GM15510 (cell line): Measurements from ENCODE around the gene ISG20.

Experiments used
- POLR2A ChIP-seq: IDR thresholded peaks from 3 replicates; pipeline ENCODE4 v1.6.1; 2011; ENCODE audit warnings: borderline replicate concordance; ENCODE audit not compliant: insufficient read length; ENCODE audit errors: extremely low read depth

Gene ISG20

GRCh38 chr15:88613074-88613944 is 25.5 kb upstream of the ISG20 start:
- no peak for TF ChIP-seq POLR2A

DNA sequence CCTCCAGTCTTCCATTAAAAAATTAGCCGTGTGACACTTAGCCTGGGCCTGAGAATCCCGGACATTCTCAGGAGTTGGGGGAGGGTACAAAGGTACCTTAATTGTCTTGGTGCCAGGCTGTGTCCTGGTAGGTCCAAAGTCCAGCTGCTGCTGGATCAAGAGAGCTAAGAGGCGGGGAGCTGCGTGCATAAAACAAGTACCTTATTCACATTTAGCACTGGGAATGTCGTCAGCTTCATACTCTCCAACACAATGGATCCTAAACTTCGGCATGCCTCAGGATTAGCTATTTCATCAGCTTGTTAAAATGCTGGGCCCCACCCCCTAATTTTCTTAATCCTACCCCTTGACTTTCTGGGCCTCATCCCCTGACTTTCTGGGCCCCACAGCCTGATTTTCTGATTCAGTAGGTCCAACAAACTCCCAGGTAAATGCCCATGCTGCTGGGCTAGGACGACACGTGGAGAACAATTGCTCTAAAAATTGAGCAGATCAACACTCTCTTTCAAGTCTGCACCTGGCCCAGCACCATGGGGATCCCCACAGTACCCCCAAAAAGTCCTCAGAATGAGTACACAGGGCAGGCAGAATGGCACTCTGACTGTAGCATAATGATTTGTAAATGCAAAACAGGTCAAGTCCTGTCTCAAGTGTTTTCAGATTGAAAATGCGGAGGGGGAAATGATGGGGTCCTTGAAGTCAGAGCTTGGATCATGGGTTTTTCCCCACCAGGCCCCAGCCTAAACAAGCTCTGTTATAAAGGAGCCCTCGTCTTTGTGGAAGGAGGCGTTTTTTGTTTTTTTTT is 23.3 kb upstream of the ISG20 start:
- no peak for TF ChIP-seq POLR2A

DNA sequence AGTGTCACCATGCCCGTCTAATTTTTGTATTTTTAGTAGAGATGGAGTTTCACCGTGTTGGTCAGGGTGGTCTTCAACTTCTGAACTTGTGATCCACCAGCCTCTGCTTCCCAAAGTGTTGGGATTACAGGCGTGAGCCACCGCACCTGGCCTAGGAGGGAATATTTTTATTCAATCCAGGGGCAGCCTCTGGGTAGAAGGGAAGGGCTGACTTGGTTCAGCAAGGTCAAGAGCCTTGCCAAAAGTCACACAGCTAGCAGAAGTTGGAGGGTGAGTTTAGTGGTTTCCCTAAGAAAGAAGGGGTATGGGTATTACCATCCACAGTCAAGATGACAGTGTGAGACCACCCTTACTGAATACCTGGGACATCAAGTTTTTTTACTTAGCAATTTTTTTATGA is 22.6 kb upstream of the ISG20 start:
- no peak for TF ChIP-seq POLR2A

DNA sequence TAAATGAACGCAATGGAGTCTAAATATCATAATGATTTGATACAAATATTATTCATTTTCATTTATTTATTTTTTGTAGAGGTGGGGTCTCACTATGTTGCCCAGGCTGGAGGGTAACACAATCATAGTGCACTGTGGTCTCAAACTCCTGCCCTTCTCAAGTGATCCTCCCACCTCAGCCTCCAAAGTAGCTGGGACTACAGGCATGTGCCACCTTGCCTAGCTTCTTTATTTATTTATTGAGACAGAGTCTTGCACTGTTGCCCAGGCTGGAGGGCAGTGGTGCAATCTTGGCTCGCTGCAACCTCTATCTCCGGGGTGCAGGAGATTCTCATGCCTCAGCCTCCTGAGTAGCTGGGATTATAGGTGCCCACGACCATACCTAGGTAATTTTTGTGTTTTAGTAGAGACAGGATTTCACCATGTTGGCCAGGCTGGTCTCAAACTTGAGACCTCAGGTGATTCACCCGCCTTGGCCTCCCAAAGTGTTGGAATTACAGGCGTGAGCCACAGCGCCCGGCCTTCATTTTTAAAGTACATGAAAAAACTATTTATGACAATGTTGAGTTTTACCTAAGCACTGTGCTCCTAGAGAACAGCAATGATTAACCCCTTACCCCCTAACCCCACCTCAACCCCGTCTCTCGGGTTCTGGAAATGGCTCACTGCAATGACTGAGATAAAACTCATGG is 21.6 kb upstream of the ISG20 start:
- no peak for TF ChIP-seq POLR2A

GRCh38 chr15:88617790-88618189 is 21.0 kb upstream of the ISG20 start:
- TF ChIP-seq POLR2A, result no peak

- no peak for TF ChIP-seq POLR2A
These were observed 20.1 kb upstream of the ISG20 start for GRCh38 chr15:88618686-88619085.

DNA sequence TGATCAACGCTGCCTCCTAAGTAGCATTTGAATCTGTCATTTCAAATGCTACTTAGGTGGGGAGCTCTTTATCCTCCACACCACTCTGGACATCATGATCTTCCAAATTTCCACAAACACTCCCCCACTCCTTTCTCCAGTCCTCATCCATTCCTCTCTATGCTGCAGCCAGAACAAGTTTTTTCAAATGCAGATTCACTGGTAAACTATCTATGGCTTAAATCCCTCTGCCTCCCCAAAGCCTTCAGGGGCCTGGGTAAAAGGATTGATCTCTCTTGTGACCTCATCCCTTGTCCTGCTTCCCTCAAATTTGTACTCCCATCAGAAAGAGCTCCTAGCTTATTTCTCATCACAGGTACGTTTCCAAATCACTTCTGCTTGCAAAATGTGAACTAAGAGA is 19.0 kb upstream of the ISG20 start:
- no peak for TF ChIP-seq POLR2A

DNA sequence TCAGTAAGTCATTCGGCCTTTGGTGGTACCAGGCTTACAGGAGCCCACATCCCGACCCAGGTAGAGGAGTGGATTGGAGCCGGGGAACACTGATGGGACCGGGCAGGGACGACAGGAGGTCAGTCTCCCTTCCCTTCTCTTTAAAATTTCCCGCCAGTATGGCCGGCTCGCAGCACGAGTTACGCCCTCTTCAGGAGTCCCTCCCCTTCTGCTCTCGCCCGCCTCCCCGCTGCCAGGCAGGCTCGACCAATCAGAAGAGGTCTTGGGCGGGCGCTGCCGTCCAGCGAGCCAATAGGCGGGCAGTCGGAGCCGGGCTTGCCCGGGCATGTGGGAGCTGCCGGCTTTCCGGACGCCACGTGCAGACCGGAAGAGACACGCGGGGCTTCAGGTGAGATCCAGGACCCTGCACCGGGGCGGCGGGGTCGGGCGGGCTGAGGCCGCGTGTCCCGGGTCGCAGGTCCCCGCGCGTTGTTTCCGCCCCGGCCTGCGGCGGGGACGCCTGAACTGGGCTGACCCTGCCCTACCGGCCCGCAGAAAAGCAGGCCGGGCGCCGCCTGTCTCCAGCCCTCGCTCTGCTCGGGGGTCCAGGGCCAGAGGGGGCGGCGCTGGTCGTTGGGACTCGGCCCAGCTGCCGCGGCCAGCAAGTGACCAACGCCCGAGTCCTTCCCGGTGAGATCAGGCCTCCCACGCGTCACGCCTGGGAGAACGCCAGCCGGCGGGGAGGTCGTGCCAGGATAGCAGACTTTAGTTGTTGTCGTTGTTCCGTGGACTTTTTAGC is 17.6 kb upstream of the ISG20 start, which contains the start of gene AEN:
AEN (plus strand) TSS at position 346 of the 778 bp plus-strand sequence. CDS start 4,870 bp downstream, outside the sequence.
- TF ChIP-seq POLR2A, result peak; percentile 67

DNA sequence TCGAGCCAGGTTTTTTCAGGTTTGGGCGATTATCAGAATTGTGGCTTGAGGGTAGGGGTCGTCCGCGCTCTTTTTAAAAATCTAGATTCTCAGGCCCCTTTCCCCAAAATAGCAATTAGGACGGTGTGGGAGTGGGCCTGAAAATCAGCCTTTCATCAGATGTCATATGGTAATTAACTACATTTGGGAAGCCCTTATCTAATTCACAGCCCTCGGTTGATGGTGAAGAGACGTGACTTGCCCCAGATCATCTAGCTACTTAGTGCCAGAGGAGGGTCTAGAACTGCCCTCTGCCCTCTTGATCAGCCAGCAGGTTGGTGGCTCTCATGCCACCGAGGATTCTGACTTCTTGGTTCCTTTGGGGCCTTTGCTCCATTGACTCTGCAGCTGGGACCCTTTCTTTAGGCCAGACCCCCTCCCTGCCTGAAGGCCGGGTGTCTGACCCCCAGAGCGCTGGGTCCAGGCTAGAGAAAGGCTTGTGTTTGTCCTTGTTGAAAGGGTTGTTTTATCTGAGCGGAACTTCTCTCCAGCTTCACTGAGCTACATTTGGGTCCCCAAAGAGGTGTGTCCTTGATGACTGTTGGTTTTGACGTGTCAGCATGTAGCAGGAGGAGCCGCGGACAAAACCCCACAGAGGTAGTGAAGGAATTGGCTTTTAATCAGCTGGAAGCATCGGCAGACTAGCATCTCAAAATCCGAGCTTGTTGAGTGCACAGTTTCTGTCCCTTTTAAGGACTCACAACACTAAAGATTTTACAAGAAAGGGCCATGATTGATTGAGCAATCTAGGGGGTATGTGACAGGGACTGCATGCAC is 16.8 kb upstream of the ISG20 start:
- peak; percentile 33 for TF ChIP-seq POLR2A

DNA sequence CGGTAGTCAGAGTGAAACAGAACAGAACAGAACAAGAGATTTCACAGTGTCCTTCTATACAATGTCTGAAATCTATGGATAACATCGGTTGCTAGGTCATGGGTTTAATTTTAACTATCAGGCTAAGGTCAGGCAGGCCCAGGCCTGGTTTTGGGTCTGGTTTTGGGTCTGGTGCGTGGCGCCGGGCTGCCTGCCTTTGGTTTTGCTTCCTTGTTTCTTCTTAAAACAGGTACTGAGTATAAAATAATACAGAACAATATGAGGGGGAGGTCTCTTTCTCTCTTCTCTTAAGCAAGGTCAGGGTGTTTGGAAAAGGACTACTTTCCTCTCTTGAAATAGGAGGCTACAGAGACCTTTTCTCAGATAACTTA is 16.2 kb upstream of the ISG20 start:
- TF ChIP-seq POLR2A, result no peak

DNA sequence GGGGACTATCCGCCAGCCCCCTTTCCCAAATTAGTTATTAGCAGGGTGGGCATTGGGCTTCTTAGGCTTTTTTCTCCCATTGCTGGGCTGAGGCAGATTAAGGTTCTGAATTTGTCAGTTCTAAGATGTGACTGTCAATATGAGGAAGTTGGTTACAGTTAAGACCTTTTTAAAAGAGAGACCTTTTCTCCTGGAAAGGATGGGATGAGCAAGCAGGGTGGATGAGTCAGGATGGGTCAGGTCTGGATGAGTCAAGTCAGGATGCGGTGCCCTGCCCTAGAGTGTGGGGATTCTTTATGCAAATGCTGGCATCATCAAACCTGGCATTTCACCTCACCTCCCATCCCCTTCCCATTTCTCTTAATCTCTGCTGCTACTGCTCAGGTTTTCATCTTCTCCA is 15.8 kb upstream of the ISG20 start:
- TF ChIP-seq POLR2A, result no peak

GRCh38 chr15:88623632-88624031 is 15.2 kb upstream of the ISG20 start:
- no peak for TF ChIP-seq POLR2A

- TF ChIP-seq POLR2A, result peak; percentile 14
These were observed 14.5 kb upstream of the ISG20 start for GRCh38 chr15:88624156-88624970.

DNA sequence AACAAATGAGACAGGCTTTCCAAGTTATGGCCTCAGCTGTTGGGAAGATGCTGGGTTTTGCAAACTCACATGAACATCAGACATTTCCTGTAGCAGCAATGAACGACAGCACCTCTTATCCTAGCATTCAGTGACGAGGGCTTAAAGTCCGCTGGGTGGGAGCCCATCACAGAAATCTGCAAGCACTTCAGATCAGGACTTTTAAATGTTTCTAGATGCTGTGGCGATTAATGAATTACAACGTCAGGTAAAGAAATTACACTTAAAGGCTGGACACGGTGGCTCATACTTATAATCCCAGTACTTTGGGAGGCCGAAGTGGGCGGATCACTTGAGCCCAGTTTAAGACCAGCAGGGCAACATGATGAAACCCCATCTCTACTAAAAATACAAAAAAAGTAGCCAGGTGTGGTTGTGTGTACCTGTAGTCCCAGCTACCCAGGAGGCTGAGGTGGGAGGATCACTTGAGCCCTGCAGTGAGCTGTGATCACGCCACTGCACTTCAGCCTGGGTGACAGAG is 13.8 kb upstream of the ISG20 start:
- no peak for TF ChIP-seq POLR2A
